Measurements from ENCODE around the gene EPG5.
"Not testable (repeated sequence)": the region's sequence is repeated elsewhere in the genome, so short reads cannot be mapped to it uniquely, and the experiment has no call there.

The EPG5 gene

GRCh38 chr18:45838302-45839070 is 128.6 kb downstream of the EPG5 start:
- no peak for DNase-seq (ENCODE audit: low read depth)

DNA sequence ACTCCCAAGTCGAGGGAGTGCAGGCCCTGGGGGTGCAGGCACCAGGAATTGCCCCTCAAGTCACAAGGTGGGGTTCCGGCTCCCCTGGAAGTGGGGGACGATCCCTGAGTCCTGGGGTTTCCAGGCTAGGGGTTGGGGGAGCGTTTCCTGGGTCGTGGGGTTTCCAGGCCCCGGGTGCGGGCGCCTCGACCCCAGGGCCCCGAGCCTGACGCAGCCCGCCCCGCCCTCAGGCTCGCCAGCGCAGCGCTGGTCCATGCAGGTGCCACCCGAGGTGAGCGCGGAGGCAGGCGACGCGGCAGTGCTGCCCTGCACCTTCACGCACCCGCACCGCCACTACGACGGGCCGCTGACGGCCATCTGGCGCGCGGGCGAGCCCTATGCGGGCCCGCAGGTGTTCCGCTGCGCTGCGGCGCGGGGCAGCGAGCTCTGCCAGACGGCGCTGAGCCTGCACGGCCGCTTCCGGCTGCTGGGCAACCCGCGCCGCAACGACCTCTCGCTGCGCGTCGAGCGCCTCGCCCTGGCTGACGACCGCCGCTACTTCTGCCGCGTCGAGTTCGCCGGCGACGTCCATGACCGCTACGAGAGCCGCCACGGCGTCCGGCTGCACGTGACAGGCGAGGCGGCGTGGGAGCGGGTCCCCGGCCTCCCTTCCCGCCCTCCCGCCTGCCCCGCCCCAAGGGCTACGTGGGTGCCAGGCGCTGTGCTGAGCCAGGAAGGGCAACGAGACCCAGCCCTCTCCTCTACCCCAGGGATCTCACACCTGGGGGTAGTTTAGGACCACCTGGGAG is 129.7 kb downstream of the EPG5 start:
- no peak for DNase-seq (ENCODE audit: low read depth)

- no peak for DNase-seq (ENCODE audit: low read depth)
These were observed 130.6 kb downstream of the EPG5 start for GRCh38 chr18:45836242-45837205.

DNA sequence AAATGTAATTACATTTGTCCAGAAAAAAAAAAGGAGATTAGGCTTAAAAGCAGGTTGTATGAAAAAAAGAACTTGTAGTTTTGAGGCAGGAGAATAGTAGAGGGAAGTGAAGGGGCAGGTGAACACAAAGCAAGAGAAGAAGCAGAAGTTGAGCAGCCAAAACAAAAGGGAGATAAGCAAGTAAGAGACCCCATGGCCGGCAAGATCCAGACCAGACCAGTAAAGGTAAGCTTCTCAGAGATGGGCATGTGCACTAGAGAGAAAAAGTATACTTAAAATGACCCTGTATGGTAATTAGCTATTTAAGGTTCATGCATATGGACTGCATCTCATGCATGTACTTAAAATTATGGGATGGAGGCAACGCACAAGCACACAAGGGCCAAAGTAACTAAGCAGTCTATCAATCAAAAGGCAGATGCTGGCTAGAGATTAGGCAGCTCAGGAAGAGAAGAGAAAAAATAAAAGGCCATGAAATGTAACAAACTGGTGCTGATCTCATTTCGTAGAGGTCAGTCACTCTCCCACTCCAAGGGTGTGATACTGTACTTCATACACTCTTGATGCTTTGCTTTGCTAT is 132.0 kb downstream of the EPG5 start:
- no peak for DNase-seq (ENCODE audit: low read depth)

GRCh38 chr18:45834306-45834705 is 132.8 kb downstream of the EPG5 start:
- DNase-seq (ENCODE audit: low read depth) = no peak

GRCh38 chr18:45833846-45834245 is 133.3 kb downstream of the EPG5 start:
- DNase-seq (ENCODE audit: low read depth) = no peak

- no peak for DNase-seq (ENCODE audit: low read depth)
These were observed 136.2 kb downstream of the EPG5 start for GRCh38 chr18:45830917-45831316.

DNA sequence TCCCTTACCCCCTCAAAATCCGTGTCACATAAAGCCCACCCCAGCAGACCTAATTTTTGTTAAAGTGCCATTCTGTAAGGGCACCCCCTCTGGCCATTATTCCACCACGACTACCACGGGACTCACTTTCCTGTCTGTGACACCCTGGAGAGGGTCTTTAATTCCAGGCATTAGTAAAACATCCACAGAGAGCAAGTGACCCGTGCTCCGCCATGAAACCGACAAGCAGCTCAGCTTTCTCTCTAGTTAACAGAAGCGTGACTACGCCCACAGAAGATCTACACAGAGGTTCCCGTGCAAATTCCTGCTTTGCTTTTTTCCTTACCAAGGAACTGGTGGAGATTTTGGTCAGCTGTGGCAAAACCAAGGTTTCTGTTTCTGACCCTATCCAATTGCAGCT is 137.3 kb downstream of the EPG5 start:
- DNase-seq (ENCODE audit: low read depth) = no peak

DNA sequence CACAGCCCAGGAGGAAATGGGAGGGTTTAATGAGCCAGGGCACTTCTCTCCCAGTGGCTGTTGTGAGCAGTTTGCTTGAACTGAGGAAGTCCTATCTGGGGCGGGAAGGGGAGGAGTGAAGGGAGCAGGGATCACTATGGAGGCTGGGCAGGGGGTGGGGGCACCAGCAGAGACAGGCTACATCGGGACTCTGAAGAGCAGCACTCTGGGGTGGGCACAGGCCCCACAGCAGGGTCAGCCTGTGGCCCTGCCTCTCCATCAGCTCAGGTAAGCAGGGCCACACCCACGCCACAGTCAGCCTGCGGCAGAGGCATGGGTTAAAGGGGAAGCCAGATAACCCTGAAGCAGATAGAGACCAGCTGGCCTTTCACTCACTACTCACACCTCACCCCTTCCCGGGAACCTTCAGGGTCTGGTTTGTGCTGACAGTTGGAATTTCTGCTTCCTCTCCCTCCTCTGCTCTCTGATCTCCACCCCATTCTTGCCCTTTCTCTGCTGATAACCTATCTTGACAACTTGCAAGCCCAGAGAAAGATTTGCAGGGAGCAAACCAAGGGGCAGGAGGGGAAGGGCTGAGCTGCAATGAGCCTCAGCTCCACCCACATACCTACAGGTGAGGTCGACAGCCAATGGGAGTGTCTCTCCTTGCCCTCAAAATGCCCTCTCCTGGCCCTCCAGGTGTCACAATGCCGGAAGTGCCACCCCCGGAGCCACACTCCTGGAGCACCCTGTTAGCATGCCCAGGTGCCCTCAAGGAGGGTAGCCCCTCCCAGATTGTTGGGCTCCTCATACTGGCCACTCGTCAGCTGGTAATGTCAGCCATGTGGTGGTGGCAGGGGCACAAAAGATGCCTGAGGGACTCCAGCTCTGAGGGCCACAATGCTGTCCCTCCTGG is 138.0 kb downstream of the EPG5 start:
- DNase-seq (ENCODE audit: low read depth) = no peak

DNA sequence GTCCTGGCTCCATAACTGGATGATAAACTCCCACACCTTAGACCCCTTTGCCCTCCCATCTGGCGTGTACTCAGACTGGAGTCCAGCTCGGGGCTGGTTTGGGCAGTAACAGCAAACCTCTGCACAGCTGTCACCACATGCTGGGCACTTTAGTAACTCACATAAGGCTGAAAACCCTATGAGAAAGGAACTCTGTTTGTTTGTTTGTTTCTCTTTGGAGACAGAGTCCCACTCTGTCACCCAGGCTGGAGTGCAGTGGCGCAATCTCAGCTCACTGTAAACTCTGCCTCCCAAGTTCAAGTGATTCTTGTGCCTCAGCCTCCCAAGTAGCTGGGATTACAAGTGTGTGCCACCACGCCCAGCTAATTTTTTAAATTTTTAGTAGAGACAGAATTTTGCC is 140.4 kb downstream of the EPG5 start:
- DNase-seq (ENCODE audit: low read depth) = not testable (repeated sequence)

DNA sequence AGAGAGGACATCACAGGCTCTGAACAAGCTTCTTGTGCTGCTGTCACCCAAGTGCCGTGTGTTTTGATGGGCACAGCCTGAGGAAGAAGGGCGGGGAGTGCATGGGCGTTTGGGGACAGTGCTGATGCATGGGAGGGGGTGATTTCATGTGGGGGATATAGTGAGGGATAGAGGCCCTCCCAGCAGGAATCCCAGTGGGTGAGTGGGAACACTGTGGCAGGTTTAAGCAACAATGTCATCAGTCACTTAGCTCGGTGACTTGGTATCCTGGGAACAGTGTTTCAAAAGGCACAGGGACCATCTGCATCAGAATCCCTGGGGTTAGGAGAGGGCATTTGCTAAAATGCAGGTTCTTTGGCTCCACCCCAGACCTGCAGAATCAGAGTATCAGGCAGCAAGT is 141.0 kb downstream of the EPG5 start:
- DNase-seq (ENCODE audit: low read depth) = no peak

DNA sequence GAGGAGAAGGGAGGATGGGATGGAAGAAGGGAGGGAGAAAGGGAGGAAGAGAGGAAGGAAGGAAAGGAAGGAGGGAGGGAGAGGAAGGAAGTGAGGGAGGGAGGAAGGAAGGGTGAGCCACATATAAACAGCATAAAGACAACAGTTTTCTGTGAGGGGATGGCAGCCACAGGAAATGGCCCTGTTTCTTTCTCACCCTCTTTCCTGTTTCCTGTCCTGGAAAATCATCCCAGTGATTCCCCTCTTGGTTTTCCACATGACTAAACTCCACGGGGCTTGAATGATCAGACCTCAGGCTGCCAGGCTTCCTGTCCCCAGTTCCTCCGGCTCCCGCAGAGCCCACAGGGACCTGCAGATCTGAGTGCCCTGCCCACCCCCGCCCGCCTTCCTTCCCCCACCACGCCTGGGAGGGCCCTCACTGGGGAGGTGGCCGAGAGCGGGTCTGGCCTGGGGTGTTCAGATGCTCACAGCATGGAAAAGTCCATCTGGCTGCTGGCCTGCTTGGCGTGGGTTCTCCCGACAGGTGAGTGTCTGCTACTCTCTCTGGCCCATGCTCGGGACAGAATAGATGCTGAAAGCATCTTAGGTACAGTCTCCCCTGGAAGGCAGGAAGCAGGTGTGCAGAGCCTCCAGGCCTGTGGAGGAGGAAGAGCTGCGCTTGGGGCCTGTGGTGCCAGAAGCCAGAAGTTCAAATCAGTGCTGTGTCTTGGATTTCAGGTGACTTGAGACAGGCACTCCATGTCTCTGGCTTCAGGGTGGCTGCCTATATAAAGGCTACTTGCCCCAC is 141.7 kb downstream of the EPG5 start, which contains the start of gene SIGLEC15:
Gene SIGLEC15 (plus strand): TSS at position 418 of the 787 bp plus-strand sequence. CDS start 54 bp downstream, at position 472.
- no peak for DNase-seq (ENCODE audit: low read depth)

GRCh38 chr18:45821711-45822110 is 145.4 kb downstream of the EPG5 start:
- DNase-seq (ENCODE audit: low read depth) = no peak

- DNase-seq (ENCODE audit: low read depth) = no peak
These were observed 146.1 kb downstream of the EPG5 start for GRCh38 chr18:45821026-45821425.

DNA sequence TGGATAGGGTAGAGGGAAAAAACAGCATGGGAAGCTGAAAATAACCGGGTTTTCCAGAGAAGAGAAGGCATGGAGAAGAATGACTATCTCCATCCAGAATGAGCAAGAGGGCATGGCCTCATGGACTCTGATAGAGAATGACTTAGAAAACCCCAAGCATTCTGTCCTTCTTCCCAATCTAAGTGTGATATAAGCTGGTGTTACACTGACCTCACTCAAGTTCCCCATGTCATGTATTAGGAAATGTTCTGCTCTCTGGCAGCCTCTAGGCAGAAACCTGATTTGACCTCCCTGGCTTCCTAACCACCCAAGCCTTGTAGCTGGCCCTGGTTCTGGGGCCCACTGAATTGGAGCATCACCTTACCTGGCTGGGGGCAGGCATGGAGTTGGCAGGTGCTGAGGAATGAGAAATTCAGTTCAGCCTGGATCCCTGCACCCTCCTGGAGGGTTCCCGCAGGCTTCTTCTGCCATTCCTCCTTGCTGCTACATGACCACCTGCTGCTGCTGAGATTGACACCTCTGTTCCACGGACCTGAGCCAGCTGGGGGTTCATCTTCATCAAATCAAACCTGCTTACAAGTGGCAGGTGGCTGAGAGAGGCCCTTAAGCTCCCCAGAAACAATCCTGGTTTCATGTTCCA is 146.9 kb downstream of the EPG5 start:
- no peak for DNase-seq (ENCODE audit: low read depth)

DNA sequence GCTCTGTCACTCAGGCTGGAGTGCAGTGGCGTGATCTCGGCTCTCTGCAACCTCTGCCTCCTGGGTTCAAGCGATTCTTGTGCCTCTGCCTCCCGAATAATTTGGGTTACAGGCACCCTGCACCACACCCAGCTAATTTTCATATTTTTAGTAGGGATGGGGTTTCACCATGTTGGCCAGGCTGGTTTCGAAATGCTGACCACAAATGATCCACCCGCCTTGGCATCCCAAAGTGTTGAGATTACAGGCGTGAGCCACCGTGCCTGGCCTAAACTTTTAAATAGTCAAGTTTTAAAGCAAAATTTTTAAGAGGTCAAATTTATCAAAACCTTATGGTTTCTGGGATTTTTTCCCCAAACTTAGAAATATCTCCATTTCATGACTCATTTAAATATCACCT is 148.4 kb downstream of the EPG5 start:
- not testable (repeated sequence) for DNase-seq (ENCODE audit: low read depth)

GRCh38 chr18:45817543-45817942 is 149.6 kb downstream of the EPG5 start:
- no peak for DNase-seq (ENCODE audit: low read depth)

DNA sequence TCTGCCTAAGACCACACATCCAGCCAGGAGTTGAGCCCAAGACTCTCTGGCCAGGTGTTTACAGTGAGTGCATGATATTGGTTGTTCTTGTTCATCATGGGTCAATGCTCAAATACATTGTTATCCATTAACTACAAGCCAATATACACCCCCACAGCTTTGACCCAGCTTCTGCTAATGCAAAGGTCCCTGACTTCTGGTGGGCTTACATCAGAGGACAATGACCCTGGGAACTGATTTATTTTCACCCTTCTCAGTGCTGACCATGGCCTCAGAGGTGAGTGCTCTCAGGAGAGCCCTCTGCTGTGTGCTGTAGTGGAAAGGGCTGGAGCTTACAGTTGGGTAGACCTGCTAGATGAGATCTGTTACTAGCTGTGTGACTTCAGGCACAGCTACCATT is 152.4 kb downstream of the EPG5 start:
- DNase-seq (ENCODE audit: low read depth) = not testable (repeated sequence)

- not testable (repeated sequence) for DNase-seq (ENCODE audit: low read depth)
These were observed 160.0 kb downstream of the EPG5 start for GRCh38 chr18:45807144-45807543.
